HG03442 (cell line): ENCODE results near the gene GTF2A2.
A peak's percentile ranks its signal among the peaks of the same experiment; 100 is the strongest.
"Not testable (repeated sequence)": the region's sequence is repeated elsewhere in the genome, so short reads cannot be mapped to it uniquely, and the experiment has no call there.

ENCODE experiments used
- ATAC-seq: cut with Tn5 transposase; IDR thresholded peaks from one replicate; pipeline ENCODE4 v1.9.1; 2021; ENCODE audit warnings: mild to moderate bottlenecking, moderate library complexity; ENCODE audit not compliant: unreplicated experiment

GTF2A2 gene

GRCh38 chr15:59656897-59657634, at the start of gene GTF2A2:
Gene GTF2A2, minus strand, starts transcription at chr15:59657515. Its CDS starts 5,238 bp downstream, at chr15:59652277.
- ATAC-seq: peak; percentile 97

- ATAC-seq: no peak
Observed at GRCh38 chr15:59703979-59704796, 46.9 kb upstream of the GTF2A2 start.

GRCh38 chr15:59702351-59702750, 45.0 kb upstream of the GTF2A2 start:
- ATAC-seq: no peak

GRCh38 chr15:59701880-59702279, 44.6 kb upstream of the GTF2A2 start:
- no peak for ATAC-seq

- ATAC-seq: no peak
Observed at GRCh38 chr15:59699810-59700431, 42.6 kb upstream of the GTF2A2 start.

- not testable (repeated sequence) for ATAC-seq
Observed at GRCh38 chr15:59698065-59698464, 40.8 kb upstream of the GTF2A2 start.

GRCh38 chr15:59696332-59696731, 39.0 kb upstream of the GTF2A2 start:
- no peak for ATAC-seq

GRCh38 chr15:59694779-59695178, 37.5 kb upstream of the GTF2A2 start:
- ATAC-seq: no peak

- no peak for ATAC-seq
Observed at GRCh38 chr15:59691194-59691805, 34.0 kb upstream of the GTF2A2 start.

- ATAC-seq: no peak
Observed at GRCh38 chr15:59689626-59690236, 32.4 kb upstream of the GTF2A2 start.

- ATAC-seq: peak; percentile 76
Observed at GRCh38 chr15:59688782-59689625, 31.7 kb upstream of the GTF2A2 start, which contains the start of gene BNIP2. Gene BNIP2, minus strand, starts transcription at chr15:59689320. Its CDS starts 6,863 bp downstream, at chr15:59682457.

- peak; percentile 1 for ATAC-seq
Observed at GRCh38 chr15:59688423-59688781, 31.1 kb upstream of the GTF2A2 start.

- ATAC-seq: no peak
Observed at GRCh38 chr15:59687836-59688235, 30.5 kb upstream of the GTF2A2 start.

GRCh38 chr15:59686389-59686788, 29.1 kb upstream of the GTF2A2 start:
- ATAC-seq: no peak

- no peak for ATAC-seq
Observed at GRCh38 chr15:59685737-59686297, 28.5 kb upstream of the GTF2A2 start.

GRCh38 chr15:59680870-59681269, 23.6 kb upstream of the GTF2A2 start:
- ATAC-seq: no peak

- no peak for ATAC-seq
Observed at GRCh38 chr15:59680346-59680745, 23.0 kb upstream of the GTF2A2 start.

- no peak for ATAC-seq
Observed at GRCh38 chr15:59678620-59679019, 21.3 kb upstream of the GTF2A2 start.

GRCh38 chr15:59678172-59678571, 20.9 kb upstream of the GTF2A2 start:
- ATAC-seq: no peak

GRCh38 chr15:59676565-59676964, 19.2 kb upstream of the GTF2A2 start:
- ATAC-seq: no peak
